SU-DHL-6 (cell line): ENCODE results near the gene TEX54.

Experiments
- H2AFZ ChIP-seq: fragments of 200-600 bp; sonication (generic); 2 replicates; pipeline ENCODE4 v1.6.1; 2014; ENCODE audit warnings: low read depth, mild to moderate bottlenecking, moderate library complexity, mixed read lengths, antibody characterized with exemption, low read length; ENCODE audit not compliant: severe bottlenecking
- H3F3A ChIP-seq: fragments of 200-600 bp; shearing (Covaris generic); 2 replicates; pipeline ENCODE4 v1.6.0; 2016; ENCODE audit warnings: antibody characterized with exemption, mild to moderate bottlenecking; ENCODE audit not compliant: insufficient read depth
- H3K27ac ChIP-seq: fragments of 200-600 bp; sonication (generic); 2 replicates; pipeline ENCODE4 v1.5.1; 2016; ENCODE audit warnings: low read depth, mild to moderate bottlenecking, low read length, moderate library complexity, mixed read lengths
- H3K27me3 ChIP-seq: fragments of 200-600 bp; sonication (generic), shearing (Covaris generic); 2 replicates; pipeline ENCODE4 v1.6.0; 2014; ENCODE audit warnings: mild to moderate bottlenecking, low read length
- H3K36me3 ChIP-seq: fragments of 200-600 bp; sonication (generic); 2 replicates; pipeline ENCODE4 v1.6.1; 2014; ENCODE audit warnings: mild to moderate bottlenecking, low read length, mixed read lengths
- H3K4me2 ChIP-seq: fragments of 300-600, 200-600 bp; shearing (Covaris generic), sonication (generic); 2 replicates; pipeline ENCODE4 v1.6.0; 2014; ENCODE audit warnings: low read length, low read depth, mild to moderate bottlenecking; ENCODE audit not compliant: poor library complexity, severe bottlenecking
- H3K4me3 ChIP-seq: fragments of 200-600 bp; sonication (generic); 2 replicates; pipeline ENCODE4 v1.5.1; 2014; ENCODE audit warnings: antibody characterized with exemption, low read length, mild to moderate bottlenecking, mixed read lengths; ENCODE audit not compliant: insufficient read depth, poor library complexity, severe bottlenecking
- H3K79me2 ChIP-seq: fragments of 200-600 bp; sonication (generic); 2 replicates; pipeline ENCODE4 v1.6.1; 2014; ENCODE audit warnings: mild to moderate bottlenecking, low read length, moderate library complexity; ENCODE audit not compliant: insufficient read depth
- H3K9ac ChIP-seq: fragments of 200-600 bp; sonication (generic); 2 replicates; pipeline ENCODE4 v1.7.0; 2014; ENCODE audit warnings: mild to moderate bottlenecking, low read length
- H3K9me2 ChIP-seq: fragments of 200-600 bp; sonication (generic); replicated peaks from 2 replicates; pipeline ENCODE4 v1.6.1; 2014; ENCODE audit warnings: low read length; ENCODE audit not compliant: insufficient read depth
- H3K9me3 ChIP-seq: fragments of 200-600 bp; sonication (generic); 2 replicates; pipeline ENCODE4 v1.6.1; 2014; ENCODE audit warnings: low read length, mixed read lengths; ENCODE audit not compliant: insufficient read depth
- H4K20me1 ChIP-seq: fragments of 200-600 bp; sonication (generic); 2 replicates; pipeline ENCODE4 v1.6.1; 2014; ENCODE audit warnings: low read depth, mild to moderate bottlenecking, antibody characterized with exemption, low read length, moderate library complexity, mixed read lengths
- CTCF ChIP-seq: fragments of 200-600 bp; sonication (generic); IDR thresholded peaks from one replicate; pipeline ENCODE4 v1.5.1; 2017; ENCODE audit warnings: antibody characterized with exemption, mild to moderate bottlenecking, low read length, moderate library complexity; ENCODE audit not compliant: insufficient read depth, poor library complexity, severe bottlenecking
- EZH2phosphoT487 ChIP-seq: fragments of 200-600 bp; sonication (generic), shearing (Covaris generic); conservative IDR thresholded peaks from 2 replicates; pipeline ENCODE4 v1.6.1; 2018; ENCODE audit warnings: mild to moderate bottlenecking, antibody characterized with exemption, low read length, moderate library complexity, mixed read lengths

The TEX54 gene

GRCh38 chr11:62880803-62881578 is 48.4 kb upstream of the TEX54 start, which contains the start of gene SLC3A2:
Gene SLC3A2, plus strand, starts transcription at chr11:62880896. Its CDS starts 128 bp downstream, at chr11:62881024.
- H3K79me2 ChIP-seq, result peaks cover 29% of the 10 kb centered on the region
- H3F3A ChIP-seq, result peaks cover 22% of the 10 kb centered on the region
- TF ChIP-seq CTCF (peak; percentile 69), EZH2phosphoT487 (no peak)
- H3K4me2 ChIP-seq, result peak within 1 kb of the TSS; percentile 93
- peak within 1 kb of the TSS; percentile 82 for H3K4me3 ChIP-seq
- H3K27me3 ChIP-seq, result no peaks in the 10 kb centered on the region
- no peaks in the 10 kb centered on the region for H3K9me3 ChIP-seq
- no peaks in the 10 kb centered on the region for H4K20me1 ChIP-seq
- H3K27ac ChIP-seq, result peak within 1 kb of the TSS; percentile 84
- peak within 1 kb of the TSS; percentile 97 for H3K9ac ChIP-seq
- peaks cover 38% of the 10 kb centered on the region for H3K36me3 ChIP-seq
- H3K9me2 ChIP-seq, result no peaks in the 10 kb centered on the region
- H2AFZ ChIP-seq, result no peak within 1 kb of the TSS

- Histone ChIP-seq H3K9me2 (no peaks in the 10 kb centered on the region), H3F3A (peaks cover 22% of the 10 kb centered on the region), H3K79me2 (peaks cover 33% of the 10 kb centered on the region), H4K20me1 (no peaks in the 10 kb centered on the region), H3K36me3 (peaks cover 33% of the 10 kb centered on the region), H3K4me3 (peak overlapping the region; percentile 82), H2AFZ (no peak overlapping the region), H3K27me3 (no peaks in the 10 kb centered on the region), H3K27ac (peak overlapping the region; percentile 84), H3K4me2 (peak overlapping the region; percentile 93), H3K9ac (peak overlapping the region; percentile 97), H3K9me3 (no peaks in the 10 kb centered on the region)
- no peak for TF ChIP-seq CTCF
- no peak for TF ChIP-seq EZH2phosphoT487
Measured at GRCh38 chr11:62880231-62880802, 47.7 kb upstream of the TEX54 start.

GRCh38 chr11:62879235-62879978 is 46.8 kb upstream of the TEX54 start:
- Histone ChIP-seq H3K9me3 (no peaks in the 10 kb centered on the region), H4K20me1 (0 out of 2 replicates have a peak, but pooled peaks cover 2% of the 10 kb centered on the region), H3K27me3 (no peaks in the 10 kb centered on the region), H3K9me2 (no peaks in the 10 kb centered on the region), H3K36me3 (peaks cover 27% of the 10 kb centered on the region), H3K27ac (peak overlapping the region; percentile 84), H3K9ac (peak overlapping the region; percentile 97; the same call in 1 of the 2 replicates), H3K79me2 (peaks cover 41% of the 10 kb centered on the region), H3K4me3 (no peak overlapping the region), H2AFZ (no peak overlapping the region), H3K4me2 (peak overlapping the region; percentile 93), H3F3A (peaks cover 25% of the 10 kb centered on the region)
- TF ChIP-seq CTCF (no peak), EZH2phosphoT487 (no peak)
